AG10803 (cell line): ENCODE measurements around the gene PLCXD1.

Source experiments
- DNase-seq: peaks from one replicate; pipeline ENCODE4 v3.0.0; 2010; ENCODE audit warnings: low read depth
- H3K4me3 ChIP-seq: 2 replicates; pipeline ENCODE4 v1.5.1; 2011; ENCODE audit warnings: mild to moderate bottlenecking, low read length, control low read depth
- CTCF ChIP-seq: conservative IDR thresholded peaks from 2 replicates; pipeline ENCODE4 v1.5.1; 2011; ENCODE audit warnings: mild to moderate bottlenecking, low read length, control low read depth, inconsistent platforms

Gene PLCXD1

DNA sequence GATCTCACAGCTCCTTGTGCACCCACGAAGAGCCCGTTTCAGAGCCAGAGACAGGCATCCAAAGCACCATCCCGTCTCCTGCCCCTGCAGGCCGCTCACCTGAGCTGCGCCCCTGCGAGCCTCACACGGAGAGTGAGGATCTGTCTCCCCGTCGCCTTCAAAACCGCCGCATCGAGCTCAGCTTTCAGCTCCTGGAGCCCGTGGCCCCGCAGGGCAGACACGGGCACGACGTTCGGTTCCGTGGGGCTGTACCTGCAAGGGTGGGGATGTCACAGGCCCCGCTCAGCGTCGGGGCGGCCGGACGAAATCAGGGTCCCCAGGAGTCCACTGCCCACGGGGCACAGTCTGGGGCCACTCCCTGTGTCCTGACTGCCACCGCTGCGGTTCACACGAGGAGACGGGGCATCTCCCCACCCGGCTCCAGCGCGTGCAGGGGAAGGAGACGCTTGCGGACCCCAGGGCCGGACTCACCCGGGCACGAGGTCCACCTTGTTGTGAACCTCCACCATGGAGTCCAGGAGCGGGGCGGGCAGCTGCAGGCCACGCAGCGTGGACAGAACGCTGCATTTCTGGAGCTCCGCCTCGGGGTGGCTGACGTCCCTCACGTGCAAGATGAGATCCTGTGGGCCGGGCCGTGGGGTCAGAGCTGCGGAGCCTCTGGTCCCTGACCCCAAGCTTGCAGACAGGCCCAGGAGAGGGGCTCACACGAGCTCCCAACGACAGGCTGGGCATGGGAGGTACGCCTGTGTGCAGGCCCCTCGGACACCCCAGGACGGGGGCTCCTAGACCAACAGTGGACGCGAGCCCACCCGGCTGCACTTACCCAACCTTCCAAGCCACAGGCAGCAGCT, 26.3 kb downstream of the PLCXD1 start:
- no peak for TF ChIP-seq CTCF
- no peak for DNase-seq
- no peak overlapping the region for H3K4me3 ChIP-seq

- H3K4me3 ChIP-seq = no peak overlapping the region
- TF ChIP-seq CTCF = no peak
- DNase-seq = no peak
Measured at GRCh38 chrX:308821-309520, 27.8 kb downstream of the PLCXD1 start.

DNA sequence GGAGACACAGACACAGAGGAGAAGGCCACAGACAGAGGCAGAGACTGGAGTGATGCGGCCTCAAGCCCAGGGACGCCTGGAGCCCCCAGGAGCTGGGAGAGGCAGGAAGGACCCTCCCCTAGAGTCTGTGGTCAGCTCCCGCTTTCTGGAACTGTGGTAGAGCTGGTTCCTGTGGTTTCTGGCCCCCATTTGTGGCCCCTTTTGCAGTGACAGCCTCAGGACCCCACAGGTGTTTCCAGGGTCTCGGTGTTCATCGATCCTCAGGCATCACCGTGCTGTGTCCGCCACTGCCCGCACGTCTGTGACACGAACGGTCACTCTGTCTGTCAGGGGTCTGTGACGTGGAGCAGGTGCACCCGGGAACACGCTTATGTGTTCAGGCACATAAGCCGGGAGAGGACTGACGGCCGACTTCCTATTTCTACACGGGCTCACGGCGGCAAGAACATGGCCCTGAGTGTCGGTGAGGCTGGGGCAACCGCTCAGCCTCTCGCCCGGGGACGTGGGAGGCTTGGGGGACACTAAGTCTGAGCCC, 29.5 kb downstream of the PLCXD1 start:
- no peak overlapping the region for H3K4me3 ChIP-seq
- no peak for DNase-seq
- no peak for TF ChIP-seq CTCF

GRCh38 chrX:311156-312129, 30.3 kb downstream of the PLCXD1 start:
- DNase-seq = no peak
- no peak overlapping the region for H3K4me3 ChIP-seq
- no peak for TF ChIP-seq CTCF

- TF ChIP-seq CTCF = no peak
- DNase-seq = no peak
- no peak overlapping the region for H3K4me3 ChIP-seq
Measured at GRCh38 chrX:312621-313331, 31.6 kb downstream of the PLCXD1 start.

DNA sequence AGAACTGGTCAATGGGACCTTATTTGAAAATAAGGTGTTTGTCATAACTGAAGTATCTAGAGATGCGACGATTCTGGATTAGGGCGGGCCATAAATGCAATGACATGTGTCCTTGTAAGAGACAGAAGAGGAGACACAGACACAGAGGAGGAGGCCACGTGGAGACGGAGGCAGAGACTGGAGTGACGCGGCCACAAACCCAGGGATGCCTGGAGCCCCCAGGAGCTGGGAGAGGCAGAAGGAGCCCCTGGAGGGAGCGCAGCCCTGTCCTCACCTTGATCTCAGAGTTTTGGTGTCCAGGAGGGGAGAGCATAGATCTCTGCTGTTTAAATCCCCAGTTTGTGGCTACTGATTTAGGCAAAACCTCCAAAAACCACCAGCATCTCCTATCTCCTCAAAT, 32.4 kb downstream of the PLCXD1 start:
- DNase-seq = no peak
- H3K4me3 ChIP-seq = no peak overlapping the region
- no peak for TF ChIP-seq CTCF
